Esophagus squamous epithelium (tissue), 4 donors: ENCODE data around the gene SLC26A2.
A peak's percentile ranks its signal among the peaks of the same experiment; 100 is the strongest.

Experiments
- CTCF ChIP-seq, 6 experiments: fragments of 450-650 bp in 4 of 6; fragments of 200-600 bp in 2 of 6; sonication (generic) in 2 of 6; IDR thresholded peaks; one replicate each; pipeline ENCODE4 v1.5.1; 2016 to 2019; ENCODE audit warnings: antibody characterized with exemption in 6 of 6, mild to moderate bottlenecking in 4 of 6, moderate library complexity in 4 of 6
- POLR2A ChIP-seq, 4 donors: fragments of 450-650 bp; IDR thresholded peaks; one replicate each; pipeline ENCODE4 v1.6.1; 2017; ENCODE audit warnings: antibody characterized with exemption in 4 of 4, mild to moderate bottlenecking in 4 of 4, moderate library complexity in 3 of 4

- TF ChIP-seq CTCF (IDR thresholded peaks at IDR 0.05) (peak; percentile 38 to 65 (median 47)), POLR2A (IDR thresholded peaks at IDR 0.05) (no peak)
Measured at GRCh38 chr5:149959406-149960236, 937 bp upstream of the SLC26A2 start.
